ENCODE measurements around the gene RIN2. TPM values are rescaled to one million over a fixed set of nuclear protein-coding genes. Genes with fewer than 3 reads are reported as not detected.

Gene RIN2
- total RNA-seq, 1 experiment from 2014 or later, result 46.2 TPM

DNA sequence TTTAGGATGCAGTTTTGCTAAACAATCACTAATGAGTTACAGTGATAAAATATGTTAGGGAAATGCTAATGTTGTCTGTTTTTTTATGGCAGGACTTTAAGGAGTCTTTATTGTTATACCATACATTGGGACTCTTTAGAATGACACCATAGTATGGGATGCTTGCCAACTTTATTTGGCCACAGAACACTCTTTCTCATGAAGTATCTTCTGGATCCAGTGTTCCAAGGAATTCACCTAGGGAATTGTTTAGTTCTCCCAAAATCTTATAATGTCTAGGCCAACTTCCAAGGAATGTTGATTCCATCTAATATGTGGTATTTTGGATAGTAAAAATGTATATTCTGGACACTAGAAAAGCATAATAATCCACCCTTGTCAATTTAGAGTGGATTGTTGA, 3.3 kb downstream of the RIN2 start:
- H3K79me2 ChIP-seq (ENCODE audit: low read depth), result peaks cover 23% of the 10 kb centered on the region
- H3K27me3 ChIP-seq (ENCODE audit: insufficient read depth, low read depth), result no peaks in the 10 kb centered on the region
- POLR2A ChIA-PET (ENCODE audit: unreplicated experiment), result no interaction called here
- H3K4me3 ChIP-seq, result no peak overlapping the region
- no peak for TF ChIP-seq CTCF (conservative IDR thresholded peaks at IDR 0.05)
- TF ChIP-seq EZH2 (IDR thresholded peaks at IDR 0.05; ENCODE audit: low read depth), result no peak
- peaks cover 37% of the 10 kb centered on the region for H3F3A ChIP-seq (ENCODE audit: insufficient read depth, low read depth)
- BruUV-seq (replicated peaks), result no TSS peak
- H3K36me3 ChIP-seq (ENCODE audit: low read depth), result no peaks in the 10 kb centered on the region
- intact Hi-C loops (cut with micrococcal nuclease; ENCODE audit: unreplicated experiment), result no loop called here
- peak overlapping the region; percentile 99 for H3K27ac ChIP-seq
- CTCF ChIA-PET, result interaction anchor here (0.6 kb wide), 1 partner anchor 819 kb away, joined by 3 read pairs; no protein-coding TSS in a partner anchor
- no peaks in the 10 kb centered on the region for H3K9me2 ChIP-seq (ENCODE audit: insufficient read depth)
- H3K9me3 ChIP-seq (ENCODE audit: insufficient read depth, low read depth), result no peaks in the 10 kb centered on the region
- H3K4me2 ChIP-seq, result peak overlapping the region; percentile 86; the same call in 1 of the 2 replicates
- no peak overlapping the region for H2AFZ ChIP-seq
- DNase-seq, result no peak
- H3K4me1 ChIP-seq (replicated peaks; ENCODE audit: insufficient read depth), result peaks cover 60% of the 10 kb centered on the region
- no peaks in the 10 kb centered on the region for H4K20me1 ChIP-seq (ENCODE audit: insufficient read depth)

- no peak for DNase-seq
- Histone ChIP-seq H3K4me3 (no peak overlapping the region), H4K20me1 (ENCODE audit: insufficient read depth) (no peaks in the 10 kb centered on the region), H3K4me2 (no peak overlapping the region), H3K9me2 (ENCODE audit: insufficient read depth) (no peaks in the 10 kb centered on the region), H3K27ac (0 out of 2 replicates have a peak overlapping the region, but pooled peaks have one; percentile 17), H3F3A (ENCODE audit: insufficient read depth, low read depth) (peaks cover 40% of the 10 kb centered on the region), H3K79me2 (ENCODE audit: low read depth) (peaks cover 23% of the 10 kb centered on the region), H2AFZ (no peak overlapping the region), H3K9me3 (ENCODE audit: insufficient read depth, low read depth) (no peaks in the 10 kb centered on the region), H3K36me3 (ENCODE audit: low read depth) (no peaks in the 10 kb centered on the region), H3K27me3 (ENCODE audit: insufficient read depth, low read depth) (no peaks in the 10 kb centered on the region), H3K4me1 (replicated peaks; ENCODE audit: insufficient read depth) (peaks cover 61% of the 10 kb centered on the region)
- BruUV-seq (replicated peaks), result no TSS peak
- intact Hi-C loops (cut with micrococcal nuclease; ENCODE audit: unreplicated experiment), result no loop called here
- POLR2A ChIA-PET (ENCODE audit: unreplicated experiment), result no interaction called here
- CTCF ChIA-PET, result no interaction called here
- TF ChIP-seq EZH2 (IDR thresholded peaks at IDR 0.05; ENCODE audit: low read depth) (no peak), CTCF (conservative IDR thresholded peaks at IDR 0.05) (no peak)
Measured at GRCh38 chr20:19761841-19762240, 3.8 kb downstream of the RIN2 start.

- Histone ChIP-seq H3K4me1 (replicated peaks; ENCODE audit: insufficient read depth) (peaks cover 76% of the 10 kb centered on the region), H3K4me3 (no peak overlapping the region), H3K9me3 (ENCODE audit: insufficient read depth, low read depth) (no peaks in the 10 kb centered on the region), H3K27me3 (ENCODE audit: insufficient read depth, low read depth) (no peaks in the 10 kb centered on the region), H4K20me1 (ENCODE audit: insufficient read depth) (no peaks in the 10 kb centered on the region), H3K27ac (no peak overlapping the region), H3K79me2 (ENCODE audit: low read depth) (peaks cover 29% of the 10 kb centered on the region), H3K36me3 (ENCODE audit: low read depth) (no peaks in the 10 kb centered on the region), H3F3A (ENCODE audit: insufficient read depth, low read depth) (peaks cover 40% of the 10 kb centered on the region), H2AFZ (no peak overlapping the region), H3K9me2 (ENCODE audit: insufficient read depth) (no peaks in the 10 kb centered on the region), H3K4me2 (no peak overlapping the region)
- no peak for DNase-seq
- TF ChIP-seq CTCF (conservative IDR thresholded peaks at IDR 0.05), result no peak
- no peak for TF ChIP-seq EZH2 (IDR thresholded peaks at IDR 0.05; ENCODE audit: low read depth)
- POLR2A ChIA-PET (ENCODE audit: unreplicated experiment), result interaction anchor here (0.6 kb wide), 1 partner anchor 28 kb away, joined by 3 read pairs; no protein-coding TSS in a partner anchor
- CTCF ChIA-PET, result interaction anchor here (0.6 kb wide), 1 partner anchor 128 kb away, joined by 3 read pairs; no protein-coding TSS in a partner anchor
- intact Hi-C loops (cut with micrococcal nuclease; ENCODE audit: unreplicated experiment), result no loop called here
- BruUV-seq (replicated peaks), result no TSS peak
Measured at GRCh38 chr20:19764207-19764606, 6.1 kb downstream of the RIN2 start.
